Activated naive CD8-positive, alpha-beta T cell treated with anti-CD3 and anti-CD28 coated beads for 36 hours (primary cell): Measurements from ENCODE around the gene CD28. TPM values are rescaled to one million over a fixed set of nuclear protein-coding genes. Genes with fewer than 3 reads are reported as not detected.
"Not testable (repeated sequence)": the region's sequence is repeated elsewhere in the genome, so short reads cannot be mapped to it uniquely, and the experiment has no call there.

Experiments used
- DNase-seq: peaks from one replicate; pipeline ENCODE4 v3.0.0; 2021
- H3K27ac Mint-ChIP-seq: one replicate; pipeline ENCODE4 v1.8.0; 2022; ENCODE audit warnings: mild to moderate bottlenecking, moderate library complexity, mixed read lengths
- H3K27me3 Mint-ChIP-seq: one replicate; pipeline ENCODE4 v1.8.0; 2022; ENCODE audit warnings: mild to moderate bottlenecking, mixed read lengths
- H3K36me3 Mint-ChIP-seq: one replicate; pipeline ENCODE4 v1.8.0; 2021; ENCODE audit warnings: mild to moderate bottlenecking, mixed read lengths
- H3K4me1 Mint-ChIP-seq: one replicate; pipeline ENCODE4 v1.8.0; 2021; ENCODE audit warnings: mixed read lengths
- H3K4me3 Mint-ChIP-seq: one replicate; pipeline ENCODE4 v1.8.0; 2022; ENCODE audit warnings: mild to moderate bottlenecking, moderate library complexity, mixed read lengths
- H3K9me3 Mint-ChIP-seq: one replicate; pipeline ENCODE4 v1.8.0; 2022; ENCODE audit warnings: mixed read lengths
- total RNA-seq, 2 experiments: library from RNA; stranded (reverse); gene quantifications; one replicate each; pipeline ENCODE4 v1.2.3, GENCODE V29; 2021

Gene CD28
- total RNA-seq, 2 experiments from 2014 or later: 84.0 to 88.8 TPM

- H3K4me1 Mint-ChIP-seq: peaks cover 65% of the 10 kb centered on the region
- peak overlapping the region; percentile 90 for H3K27ac Mint-ChIP-seq
These were observed 57.0 kb downstream of the CD28 start for GRCh38 chr2:203763241-203763937.

GRCh38 chr2:203763938-203764664, 57.7 kb downstream of the CD28 start:
- Mint-ChIP-seq H3K4me1 (peaks cover 65% of the 10 kb centered on the region), H3K27ac (peak overlapping the region; percentile 90), H3K4me3 (peak overlapping the region; percentile 26), H3K27me3 (no peaks in the 10 kb centered on the region), H3K36me3 (peaks cover 62% of the 10 kb centered on the region), H3K9me3 (peaks cover 22% of the 10 kb centered on the region)
- no peak for DNase-seq

More at GRCh38 chr2:203763241-203763937, 57.0 kb downstream of the CD28 start:
- Mint-ChIP-seq H3K36me3 (peaks cover 64% of the 10 kb centered on the region), H3K4me3 (peak overlapping the region; percentile 1), H3K9me3 (peaks cover 25% of the 10 kb centered on the region), H3K27me3 (no peaks in the 10 kb centered on the region)
- peak; percentile 56 for DNase-seq

- Mint-ChIP-seq H3K9me3 (peaks cover 16% of the 10 kb centered on the region), H3K27me3 (no peaks in the 10 kb centered on the region), H3K4me1 (peaks cover 18% of the 10 kb centered on the region), H3K27ac (no peak overlapping the region), H3K36me3 (peaks cover 29% of the 10 kb centered on the region), H3K4me3 (no peak overlapping the region)
- no peak for DNase-seq
These were observed 66.2 kb downstream of the CD28 start for GRCh38 chr2:203772456-203773165.

GRCh38 chr2:203774760-203775159, 68.3 kb downstream of the CD28 start:
- H3K9me3 Mint-ChIP-seq: peaks cover 13% of the 10 kb centered on the region
- H3K4me1 Mint-ChIP-seq: peaks cover 21% of the 10 kb centered on the region
- DNase-seq: no peak
- no peak overlapping the region for H3K27ac Mint-ChIP-seq
- H3K36me3 Mint-ChIP-seq: peaks cover 18% of the 10 kb centered on the region
- H3K27me3 Mint-ChIP-seq: no peaks in the 10 kb centered on the region
- no peak overlapping the region for H3K4me3 Mint-ChIP-seq

- no peak overlapping the region for H3K27ac Mint-ChIP-seq
- H3K9me3 Mint-ChIP-seq: peaks cover 15% of the 10 kb centered on the region
- H3K27me3 Mint-ChIP-seq: no peaks in the 10 kb centered on the region
- peaks cover 26% of the 10 kb centered on the region for H3K4me1 Mint-ChIP-seq
- peaks cover 14% of the 10 kb centered on the region for H3K36me3 Mint-ChIP-seq
- DNase-seq: no peak
- H3K4me3 Mint-ChIP-seq: no peak overlapping the region
These were observed 69.2 kb downstream of the CD28 start for GRCh38 chr2:203775684-203776083.

- no peak overlapping the region for H3K4me3 Mint-ChIP-seq
- H3K27ac Mint-ChIP-seq: no peak overlapping the region
- no peak for DNase-seq
- peaks cover 29% of the 10 kb centered on the region for H3K4me1 Mint-ChIP-seq
- no peaks in the 10 kb centered on the region for H3K27me3 Mint-ChIP-seq
- H3K9me3 Mint-ChIP-seq: peaks cover 11% of the 10 kb centered on the region
- H3K36me3 Mint-ChIP-seq: peaks cover 14% of the 10 kb centered on the region
These were observed 70.6 kb downstream of the CD28 start for GRCh38 chr2:203777030-203777429.

- not testable (repeated sequence) for DNase-seq, H3K27ac Mint-ChIP-seq, H3K9me3 Mint-ChIP-seq, H3K36me3 Mint-ChIP-seq, H3K27me3 Mint-ChIP-seq, H3K4me3 Mint-ChIP-seq
- H3K4me1 Mint-ChIP-seq: peaks cover 42% of the 10 kb centered on the region
These were observed 73.1 kb downstream of the CD28 start for GRCh38 chr2:203779477-203780073.

GRCh38 chr2:203780231-203780630, 73.8 kb downstream of the CD28 start:
- Mint-ChIP-seq H3K27ac (no peak overlapping the region), H3K4me1 (peaks cover 47% of the 10 kb centered on the region), H3K36me3 (peaks cover 9% of the 10 kb centered on the region), H3K4me3 (no peak overlapping the region), H3K27me3 (no peaks in the 10 kb centered on the region), H3K9me3 (peaks cover 9% of the 10 kb centered on the region)
- no peak for DNase-seq

- no peak for DNase-seq
- Mint-ChIP-seq H3K27ac (no peak overlapping the region), H3K4me1 (peaks cover 42% of the 10 kb centered on the region), H3K27me3 (no peaks in the 10 kb centered on the region), H3K36me3 (peaks cover 9% of the 10 kb centered on the region), H3K9me3 (peaks cover 9% of the 10 kb centered on the region), H3K4me3 (no peak overlapping the region)
These were observed 74.7 kb downstream of the CD28 start for GRCh38 chr2:203781151-203781550.

- Mint-ChIP-seq H3K36me3 (peaks cover 9% of the 10 kb centered on the region), H3K9me3 (peaks cover 9% of the 10 kb centered on the region), H3K27ac (peak overlapping the region; percentile 87), H3K4me1 (peaks cover 48% of the 10 kb centered on the region), H3K27me3 (no peaks in the 10 kb centered on the region), H3K4me3 (peak overlapping the region; percentile 40)
- peak; percentile 76 for DNase-seq
These were observed 76.0 kb downstream of the CD28 start for GRCh38 chr2:203782262-203782976.

- H3K9me3 Mint-ChIP-seq: peaks cover 10% of the 10 kb centered on the region
- no peaks in the 10 kb centered on the region for H3K27me3 Mint-ChIP-seq
- H3K36me3 Mint-ChIP-seq: peaks cover 9% of the 10 kb centered on the region
- DNase-seq: no peak
- H3K27ac Mint-ChIP-seq: no peak overlapping the region
- no peak overlapping the region for H3K4me3 Mint-ChIP-seq
- H3K4me1 Mint-ChIP-seq: peaks cover 56% of the 10 kb centered on the region
These were observed 77.2 kb downstream of the CD28 start for GRCh38 chr2:203783496-203784203.

GRCh38 chr2:203784710-203785270, 78.4 kb downstream of the CD28 start:
- DNase-seq, H3K9me3 Mint-ChIP-seq, H3K36me3 Mint-ChIP-seq, H3K27me3 Mint-ChIP-seq: not testable (repeated sequence)
- H3K4me1 Mint-ChIP-seq: peaks cover 50% of the 10 kb centered on the region
- H3K27ac Mint-ChIP-seq: peak overlapping the region; percentile 49
- peak overlapping the region; percentile 33 for H3K4me3 Mint-ChIP-seq

GRCh38 chr2:203785391-203786110, 79.1 kb downstream of the CD28 start:
- DNase-seq, H3K4me3 Mint-ChIP-seq, H3K27me3 Mint-ChIP-seq, H3K27ac Mint-ChIP-seq, H3K36me3 Mint-ChIP-seq, H3K9me3 Mint-ChIP-seq: not testable (repeated sequence)
- H3K4me1 Mint-ChIP-seq: peaks cover 46% of the 10 kb centered on the region
